IPS DF 6.9 (cell line): ENCODE measurements around the gene ING5.

ENCODE experiments used
- DNase-seq: peaks from one replicate; pipeline ENCODE4 v3.0.0-alpha.2; 2013; ENCODE audit warnings: low read depth, low spot score
- H3K27ac ChIP-seq: one replicate; pipeline ENCODE4 v1.5.1; 2013; ENCODE audit warnings: low read length, control low read depth
- H3K27me3 ChIP-seq: 2 replicates; pipeline ENCODE4 v1.6.1; 2013; ENCODE audit warnings: mild to moderate bottlenecking, low read length; ENCODE audit not compliant: control insufficient read depth, insufficient read depth
- H3K36me3 ChIP-seq: 2 replicates; pipeline ENCODE4 v1.6.1; 2013; ENCODE audit warnings: low read length; ENCODE audit not compliant: control insufficient read depth, insufficient read depth
- H3K4me1 ChIP-seq: 2 replicates; pipeline ENCODE4 v1.6.1; 2013; ENCODE audit warnings: low read length; ENCODE audit not compliant: control insufficient read depth, insufficient read depth
- H3K4me3 ChIP-seq: 2 replicates; pipeline ENCODE4 v1.5.1; 2013; ENCODE audit warnings: mild to moderate bottlenecking, low read length
- H3K9me3 ChIP-seq: 2 replicates; pipeline ENCODE4 v1.6.1; 2013; ENCODE audit warnings: low read length, inconsistent platforms; ENCODE audit not compliant: control insufficient read depth, insufficient read depth
- WGBS: extraction: QIAGEN DNeasy Blood & Tissue Kit; methylation state at CpG from one replicate; pipeline ENCODE4 v1.1.7; 2013; ENCODE audit warnings: mixed read lengths, missing lambda C conversion rate; ENCODE audit not compliant: insufficient read length, insufficient coverage; 5-methylcytosine and 5-hydroxymethylcytosine counted together

Gene ING5

DNA sequence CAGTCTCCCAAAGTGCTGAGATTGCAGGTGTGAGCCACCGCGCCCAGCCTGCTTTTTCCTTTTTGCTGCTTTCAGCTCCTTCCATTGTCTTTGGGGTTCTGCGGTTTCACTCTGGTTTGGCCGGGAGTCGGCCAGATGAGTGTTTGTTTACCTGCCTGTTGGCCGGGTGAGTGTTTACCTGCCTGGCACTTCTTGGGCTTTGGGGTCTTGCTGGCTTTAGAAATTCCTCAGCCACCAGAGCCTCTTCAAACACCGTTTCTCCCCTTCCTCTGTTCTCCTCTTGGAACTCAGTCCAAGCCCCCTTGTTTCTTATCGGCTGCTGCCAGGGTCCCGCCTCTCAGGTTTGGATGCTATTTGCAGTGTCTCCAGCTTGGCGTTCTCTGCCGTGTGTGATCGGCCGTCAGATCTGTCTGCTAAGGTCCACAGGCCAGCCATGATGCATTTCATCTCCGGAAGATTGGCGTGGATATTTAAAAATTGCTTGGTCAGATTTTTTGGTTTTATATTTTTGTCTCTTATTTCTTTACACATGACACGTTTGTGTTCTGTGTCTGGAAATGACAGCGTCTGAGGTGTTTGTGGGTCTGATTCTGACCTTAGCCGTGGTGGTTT lies 60.6 kb downstream of the ING5 start:
- H3K4me1 ChIP-seq: no peaks in the 10 kb centered on the region
- no peak for DNase-seq
- H3K27ac ChIP-seq: no peak overlapping the region
- no CpG with 5 or more reads among the region's 18 CpGs for WGBS
- no peak overlapping the region for H3K4me3 ChIP-seq
- no peaks in the 10 kb centered on the region for H3K36me3 ChIP-seq
- no peaks in the 10 kb centered on the region for H3K27me3 ChIP-seq
- H3K9me3 ChIP-seq: no peaks in the 10 kb centered on the region

DNA sequence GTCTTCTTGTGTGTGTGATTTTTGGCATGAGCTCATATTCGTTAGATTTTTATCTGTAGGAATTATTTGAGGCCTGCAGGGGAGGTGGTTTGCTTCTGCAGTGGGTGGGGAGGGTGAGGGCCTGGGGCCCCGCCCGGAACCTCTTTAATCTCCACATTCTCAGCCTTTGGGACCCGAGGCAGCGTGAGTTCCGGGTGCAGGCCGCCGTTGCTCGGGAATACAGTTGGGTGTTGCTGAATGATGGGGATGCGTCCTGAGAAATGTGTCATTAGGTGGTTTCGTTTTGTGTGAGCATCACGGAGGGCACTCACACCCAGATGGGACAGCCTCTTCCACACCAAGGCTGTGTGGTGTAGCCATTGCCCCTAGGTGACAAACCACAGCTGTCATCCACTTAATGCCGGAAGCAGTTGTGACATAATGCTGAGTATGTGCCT lies 61.1 kb downstream of the ING5 start:
- no peaks in the 10 kb centered on the region for H3K36me3 ChIP-seq
- no peak overlapping the region for H3K4me3 ChIP-seq
- no peaks in the 10 kb centered on the region for H3K4me1 ChIP-seq
- H3K27ac ChIP-seq: no peak overlapping the region
- no CpG with 5 or more reads among the region's 13 CpGs for WGBS
- no peaks in the 10 kb centered on the region for H3K9me3 ChIP-seq
- H3K27me3 ChIP-seq: no peaks in the 10 kb centered on the region
- DNase-seq: no peak

GRCh38 chr2:241763551-241764274 lies 61.9 kb downstream of the ING5 start:
- Histone ChIP-seq H3K36me3 (no peaks in the 10 kb centered on the region), H3K4me1 (no peaks in the 10 kb centered on the region), H3K27ac (no peak overlapping the region), H3K9me3 (no peaks in the 10 kb centered on the region), H3K27me3 (no peaks in the 10 kb centered on the region), H3K4me3 (no peak overlapping the region)
- no peak for DNase-seq
- no CpG with 5 or more reads among the region's 20 CpGs for WGBS

DNA sequence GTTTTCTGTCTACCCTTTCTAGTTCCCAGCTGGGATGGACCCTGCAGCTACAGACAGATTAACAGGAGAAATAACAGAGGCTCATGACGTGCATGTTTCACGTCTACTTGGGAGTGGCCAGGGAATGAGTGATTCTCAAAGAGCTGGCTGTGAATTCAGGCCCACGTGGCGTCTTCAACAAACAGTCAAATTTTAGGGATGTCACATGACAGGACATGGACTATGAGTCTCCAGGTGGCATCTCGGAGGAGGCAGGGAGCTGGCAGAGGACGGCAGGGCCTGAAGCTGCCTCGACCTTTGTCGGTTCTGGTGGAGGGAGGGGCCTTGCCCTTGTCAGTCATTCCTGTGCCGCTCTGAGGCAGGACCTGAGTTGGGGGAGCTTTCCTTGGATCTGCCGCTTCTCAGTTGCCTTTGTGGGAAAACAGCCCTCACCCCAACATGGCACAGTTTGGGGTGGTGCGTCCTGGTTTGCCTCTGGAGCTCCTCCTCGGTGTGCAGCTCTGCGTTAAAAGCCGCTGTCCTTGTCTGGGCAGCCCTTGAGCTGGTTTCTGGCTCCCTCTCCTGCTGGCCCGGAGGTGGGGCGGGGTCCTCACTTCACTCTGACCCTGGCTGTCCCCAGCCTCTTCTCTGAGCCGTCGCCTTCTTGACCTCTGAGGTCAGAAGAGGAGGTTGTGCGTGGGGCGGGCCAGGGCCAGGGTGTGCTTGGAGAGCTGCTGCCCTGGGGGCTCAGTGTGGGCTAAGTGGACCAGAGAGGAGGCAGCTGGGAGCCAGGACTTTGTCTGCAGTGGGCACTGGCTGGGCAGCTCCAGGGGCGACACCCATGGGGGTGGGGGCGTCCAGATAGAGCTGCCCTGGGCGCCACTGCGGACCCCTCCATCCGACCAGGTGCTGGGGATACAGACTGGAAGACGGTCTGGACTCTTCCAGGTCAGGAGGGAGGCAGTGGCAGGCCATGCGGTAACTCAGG lies 62.7 kb downstream of the ING5 start:
- Histone ChIP-seq H3K4me1 (no peaks in the 10 kb centered on the region), H3K27me3 (no peaks in the 10 kb centered on the region), H3K4me3 (no peak overlapping the region), H3K9me3 (no peaks in the 10 kb centered on the region), H3K36me3 (no peaks in the 10 kb centered on the region), H3K27ac (no peak overlapping the region)
- WGBS: no CpG with 5 or more reads among the region's 27 CpGs
- DNase-seq: no peak

- no CpG with 5 or more reads among the region's 37 CpGs for WGBS
- H3K27me3 ChIP-seq: no peaks in the 10 kb centered on the region
- H3K9me3 ChIP-seq: no peaks in the 10 kb centered on the region
- DNase-seq: no peak
- H3K4me3 ChIP-seq: no peak overlapping the region
- peaks cover 3% of the 10 kb centered on the region; the same call in 1 of the 2 replicates for H3K4me1 ChIP-seq
- H3K36me3 ChIP-seq: no peaks in the 10 kb centered on the region
- no peak overlapping the region for H3K27ac ChIP-seq
Observed at GRCh38 chr2:241767464-241768250, 65.8 kb downstream of the ING5 start.

GRCh38 chr2:241768251-241768711 lies 66.4 kb downstream of the ING5 start:
- Histone ChIP-seq H3K27me3 (no peaks in the 10 kb centered on the region), H3K9me3 (no peaks in the 10 kb centered on the region), H3K4me3 (no peak overlapping the region), H3K36me3 (no peaks in the 10 kb centered on the region), H3K27ac (no peak overlapping the region), H3K4me1 (peaks cover 3% of the 10 kb centered on the region; the same call in 1 of the 2 replicates)
- no CpG with 5 or more reads among the region's 29 CpGs for WGBS
- no peak for DNase-seq

DNA sequence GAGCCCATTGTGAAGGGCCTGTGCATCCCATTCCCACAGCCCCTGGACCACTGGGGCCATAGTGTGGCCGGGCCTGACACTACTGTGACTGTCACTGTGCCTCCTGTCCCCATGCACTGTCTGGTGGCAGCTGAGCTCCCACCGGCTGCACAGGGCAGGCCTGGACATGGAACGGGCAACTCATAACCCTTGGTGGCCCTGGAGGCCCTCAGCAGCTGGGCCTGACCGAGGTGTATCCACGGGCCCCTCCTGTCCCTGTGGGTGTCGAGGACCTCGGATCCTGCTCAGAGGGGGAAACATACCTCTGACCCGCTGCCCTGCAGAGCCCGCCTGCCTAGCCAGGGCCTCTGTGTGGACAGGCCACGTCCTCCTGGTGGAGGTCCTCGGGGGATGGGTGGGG lies 67.0 kb downstream of the ING5 start:
- Histone ChIP-seq H3K4me3 (no peak overlapping the region), H3K27ac (no peak overlapping the region), H3K27me3 (no peaks in the 10 kb centered on the region), H3K9me3 (no peaks in the 10 kb centered on the region), H3K36me3 (no peaks in the 10 kb centered on the region), H3K4me1 (peaks cover 3% of the 10 kb centered on the region; the same call in 1 of the 2 replicates)
- no CpG with 5 or more reads among the region's 11 CpGs for WGBS
- DNase-seq: no peak

- no CpG with 5 or more reads among the region's 13 CpGs for WGBS
Observed at GRCh38 chr2:241769819-241770184, 68.0 kb downstream of the ING5 start.

DNA sequence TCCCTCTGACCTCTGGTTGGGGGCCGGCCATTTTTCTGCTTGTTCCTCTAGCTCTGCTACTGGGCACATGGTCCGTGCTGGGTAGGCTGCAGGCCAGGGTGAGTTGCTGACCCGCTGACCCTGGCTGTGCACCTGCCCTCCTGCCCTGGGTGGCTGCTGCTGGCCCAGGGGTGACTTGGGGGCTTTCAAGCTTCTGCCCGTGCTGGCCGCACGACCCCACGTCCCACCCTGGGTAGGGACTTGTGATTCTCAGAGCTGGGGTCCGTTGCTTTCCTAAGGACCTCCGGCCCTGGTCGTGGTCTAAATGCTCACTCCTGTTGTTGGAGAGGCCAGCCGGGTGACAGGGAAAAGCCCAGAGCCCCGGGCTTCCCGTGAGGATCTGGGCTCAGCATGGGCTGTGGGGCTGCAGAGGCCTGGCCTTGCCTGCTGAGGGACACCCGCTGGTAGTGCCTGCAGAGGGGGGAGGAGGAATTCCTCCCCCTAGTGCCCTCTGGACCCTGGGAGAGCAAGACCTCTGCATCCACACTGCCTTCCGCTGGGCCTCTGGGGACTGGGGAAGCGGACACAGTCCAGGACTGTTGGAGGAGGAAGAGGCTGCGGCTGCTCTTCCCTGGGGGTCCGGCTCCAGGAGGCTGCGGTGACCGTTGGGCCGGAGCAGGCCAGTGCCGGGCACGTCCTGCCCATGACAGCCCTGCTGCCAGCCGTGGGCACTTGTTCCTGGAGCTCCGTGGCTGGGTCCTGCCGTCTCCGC lies 68.5 kb downstream of the ING5 start:
- no peak for DNase-seq
- H3K27ac ChIP-seq: no peak overlapping the region

More at GRCh38 chr2:241769819-241770184, 68.0 kb downstream of the ING5 start:
- Histone ChIP-seq H3K9me3 (no peaks in the 10 kb centered on the region), H3K27me3 (no peaks in the 10 kb centered on the region), H3K27ac (no peak overlapping the region), H3K4me3 (no peak overlapping the region), H3K36me3 (no peaks in the 10 kb centered on the region), H3K4me1 (peaks cover 3% of the 10 kb centered on the region; the same call in 1 of the 2 replicates)
- DNase-seq: no peak

More for the DNA sequence above, 68.5 kb downstream of the ING5 start:
- Histone ChIP-seq H3K9me3 (no peaks in the 10 kb centered on the region), H3K4me3 (no peak overlapping the region), H3K27me3 (no peaks in the 10 kb centered on the region), H3K4me1 (peaks cover 3% of the 10 kb centered on the region; the same call in 1 of the 2 replicates), H3K36me3 (no peaks in the 10 kb centered on the region)
- no CpG with 5 or more reads among the region's 27 CpGs for WGBS
